ENCODE results near the gene ACAD11. TPM values are rescaled to one million over a fixed set of nuclear protein-coding genes. Genes with fewer than 3 reads are reported as not detected.

The ACAD11 gene
- total RNA-seq, 1 donor from 2014 or later = 21.8 TPM

Other genes with a start within 250 kb of the ACAD11 start
- gene DNAJC13, start 242.3 kb downstream of the ACAD11 start, total RNA-seq = 34.2 to 37.8 TPM (median 37.6 TPM) in 3 replicates
- gene ACKR4, start 62.5 kb downstream of the ACAD11 start, total RNA-seq = 0.13 TPM in 2 of 3 replicates, not detected in the other
- 37.4 to 42.2 TPM (median 37.9 TPM) in 3 replicates for gene UBA5, start 520 bp upstream of the ACAD11 start, total RNA-seq
- 28.4 to 29.5 TPM (median 29.2 TPM) in 3 replicates for gene NPHP3, start 62.6 kb upstream of the ACAD11 start, total RNA-seq

Measured in mesothelial cell of epicardium (in vitro differentiated cells).